Activated naive CD4-positive, alpha-beta T cell treated with anti-CD3 and anti-CD28 coated beads, Interleukin-2, amount 50 U/mL, for 24 hours (primary cell): ENCODE results near the gene EP400.
"Not testable (repeated sequence)": the region's sequence is repeated elsewhere in the genome, so short reads cannot be mapped to it uniquely, and the experiment has no call there.

Experiments used
- H3K27ac Mint-ChIP-seq: one replicate; pipeline ENCODE4 v1.8.0; 2021; ENCODE audit warnings: mild to moderate bottlenecking, mixed read lengths
- H3K27me3 Mint-ChIP-seq: one replicate; pipeline ENCODE4 v1.8.0; 2021; ENCODE audit warnings: mixed read lengths
- H3K36me3 Mint-ChIP-seq: one replicate; pipeline ENCODE4 v1.8.0; 2021; ENCODE audit warnings: mixed read lengths
- H3K4me1 Mint-ChIP-seq: one replicate; pipeline ENCODE4 v1.8.0; 2021; ENCODE audit warnings: mixed read lengths
- H3K4me3 Mint-ChIP-seq: one replicate; pipeline ENCODE4 v1.8.0; 2021; ENCODE audit warnings: mild to moderate bottlenecking, mixed read lengths
- H3K9me3 Mint-ChIP-seq: one replicate; pipeline ENCODE4 v1.8.0; 2021; ENCODE audit warnings: mixed read lengths

EP400 gene

DNA sequence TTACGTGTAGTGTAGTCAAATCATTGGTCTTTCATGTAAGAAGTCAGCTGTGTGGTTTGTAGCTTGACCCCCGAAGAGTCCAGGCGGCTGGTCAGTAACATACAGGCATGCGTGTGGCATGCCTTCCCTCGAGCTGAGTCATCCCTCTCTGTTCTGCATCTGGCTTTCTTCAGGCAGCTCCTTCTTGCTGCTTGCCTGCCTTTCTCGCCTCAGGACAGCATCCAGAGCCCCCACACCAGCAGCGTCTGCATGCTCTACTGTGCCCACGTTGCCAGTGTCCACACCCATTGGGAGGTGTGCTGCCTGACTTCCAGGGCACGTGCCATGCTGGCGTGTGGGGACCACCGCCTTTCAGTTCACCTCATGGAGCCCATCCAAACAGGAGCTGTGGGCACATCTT, 96.8 kb downstream of the EP400 start:
- Mint-ChIP-seq H3K36me3 (peaks cover 14% of the 10 kb centered on the region), H3K4me3 (no peak overlapping the region), H3K27ac (no peak overlapping the region), H3K27me3 (no peaks in the 10 kb centered on the region), H3K9me3 (no peaks in the 10 kb centered on the region), H3K4me1 (no peaks in the 10 kb centered on the region)

GRCh38 chr12:132047630-132048029, 97.9 kb downstream of the EP400 start:
- H3K4me3 Mint-ChIP-seq, H3K9me3 Mint-ChIP-seq, H3K27me3 Mint-ChIP-seq, H3K4me1 Mint-ChIP-seq, H3K27ac Mint-ChIP-seq: not testable (repeated sequence)
- peaks cover 12% of the 10 kb centered on the region for H3K36me3 Mint-ChIP-seq

GRCh38 chr12:132049442-132049841, 99.7 kb downstream of the EP400 start:
- Mint-ChIP-seq H3K27ac (no peak overlapping the region), H3K4me1 (no peaks in the 10 kb centered on the region), H3K9me3 (no peaks in the 10 kb centered on the region), H3K36me3 (peaks cover 13% of the 10 kb centered on the region), H3K4me3 (no peak overlapping the region), H3K27me3 (no peaks in the 10 kb centered on the region)

GRCh38 chr12:132049876-132050275, 100.1 kb downstream of the EP400 start:
- H3K4me1 Mint-ChIP-seq = no peaks in the 10 kb centered on the region
- no peaks in the 10 kb centered on the region for H3K27me3 Mint-ChIP-seq
- H3K36me3 Mint-ChIP-seq = peaks cover 15% of the 10 kb centered on the region
- H3K4me3 Mint-ChIP-seq = no peak overlapping the region
- no peaks in the 10 kb centered on the region for H3K9me3 Mint-ChIP-seq
- H3K27ac Mint-ChIP-seq = no peak overlapping the region

- H3K36me3 Mint-ChIP-seq = peaks cover 13% of the 10 kb centered on the region
- H3K27me3 Mint-ChIP-seq, H3K9me3 Mint-ChIP-seq, H3K4me1 Mint-ChIP-seq, H3K4me3 Mint-ChIP-seq, H3K27ac Mint-ChIP-seq: not testable (repeated sequence)
These were observed 102.0 kb downstream of the EP400 start for GRCh38 chr12:132051718-132052117.

GRCh38 chr12:132052196-132052932, 102.6 kb downstream of the EP400 start:
- no peaks in the 10 kb centered on the region for H3K4me1 Mint-ChIP-seq
- peaks cover 10% of the 10 kb centered on the region for H3K36me3 Mint-ChIP-seq
- no peaks in the 10 kb centered on the region for H3K27me3 Mint-ChIP-seq
- no peak overlapping the region for H3K27ac Mint-ChIP-seq
- H3K9me3 Mint-ChIP-seq = no peaks in the 10 kb centered on the region
- no peak overlapping the region for H3K4me3 Mint-ChIP-seq

GRCh38 chr12:132053338-132054330, 103.9 kb downstream of the EP400 start:
- Mint-ChIP-seq H3K27ac (peak overlapping the region; percentile 77), H3K9me3 (no peaks in the 10 kb centered on the region), H3K4me1 (no peaks in the 10 kb centered on the region), H3K4me3 (no peak overlapping the region), H3K27me3 (no peaks in the 10 kb centered on the region), H3K36me3 (peaks cover 9% of the 10 kb centered on the region)

DNA sequence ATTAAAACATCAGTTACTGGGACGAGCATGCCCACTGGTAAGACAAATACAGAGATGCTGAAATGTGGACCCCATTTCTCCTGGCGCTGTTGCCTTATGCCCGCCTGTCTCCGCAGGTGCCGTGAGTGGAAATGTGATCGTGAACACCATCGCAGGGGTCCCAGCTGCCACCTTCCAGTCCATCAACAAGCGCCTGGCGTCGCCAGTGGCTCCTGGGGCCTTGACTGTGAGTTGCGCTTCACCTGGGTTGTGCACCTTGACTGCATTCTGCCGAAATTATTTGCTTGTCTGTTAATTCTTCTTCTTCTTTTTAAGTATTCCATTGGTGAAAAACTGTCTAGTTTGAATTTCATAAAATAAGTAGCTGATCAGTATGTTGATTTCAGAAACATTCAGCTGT, 105.2 kb downstream of the EP400 start:
- H3K27me3 Mint-ChIP-seq = no peaks in the 10 kb centered on the region
- H3K9me3 Mint-ChIP-seq = no peaks in the 10 kb centered on the region
- no peaks in the 10 kb centered on the region for H3K4me1 Mint-ChIP-seq
- H3K27ac Mint-ChIP-seq = no peak overlapping the region
- H3K36me3 Mint-ChIP-seq = peaks cover 9% of the 10 kb centered on the region
- H3K4me3 Mint-ChIP-seq = no peak overlapping the region

GRCh38 chr12:132055535-132056096, 105.9 kb downstream of the EP400 start:
- Mint-ChIP-seq H3K9me3 (no peaks in the 10 kb centered on the region), H3K27me3 (no peaks in the 10 kb centered on the region), H3K27ac (no peak overlapping the region), H3K36me3 (peaks cover 12% of the 10 kb centered on the region), H3K4me3 (no peak overlapping the region), H3K4me1 (no peaks in the 10 kb centered on the region)

DNA sequence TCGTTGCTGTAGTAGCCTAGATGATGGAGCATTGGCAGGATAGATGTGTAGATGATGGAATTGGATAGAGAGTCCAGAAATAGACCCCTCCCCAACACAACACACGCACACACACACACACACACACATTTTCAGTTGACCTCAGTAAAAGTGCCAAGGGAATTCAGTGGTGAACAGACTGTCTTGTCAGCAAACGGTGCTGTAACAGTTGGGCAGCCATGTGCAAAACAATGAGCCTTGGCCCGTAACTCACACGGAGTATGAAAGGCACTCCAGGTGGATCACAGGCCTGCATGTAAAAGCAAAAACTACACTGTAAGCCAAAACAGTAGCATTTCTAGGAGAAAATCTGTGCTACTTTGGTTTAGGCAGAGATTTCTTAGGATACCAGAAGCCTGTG, 106.6 kb downstream of the EP400 start:
- Mint-ChIP-seq H3K9me3 (no peaks in the 10 kb centered on the region), H3K4me3 (no peak overlapping the region), H3K27ac (peak overlapping the region; percentile 35), H3K27me3 (no peaks in the 10 kb centered on the region), H3K36me3 (peaks cover 12% of the 10 kb centered on the region), H3K4me1 (no peaks in the 10 kb centered on the region)

- Mint-ChIP-seq H3K4me3 (no peak overlapping the region), H3K9me3 (no peaks in the 10 kb centered on the region), H3K4me1 (no peaks in the 10 kb centered on the region), H3K36me3 (peaks cover 10% of the 10 kb centered on the region), H3K27me3 (no peaks in the 10 kb centered on the region), H3K27ac (peak overlapping the region; percentile 35)
These were observed 107.2 kb downstream of the EP400 start for GRCh38 chr12:132056951-132057350.

DNA sequence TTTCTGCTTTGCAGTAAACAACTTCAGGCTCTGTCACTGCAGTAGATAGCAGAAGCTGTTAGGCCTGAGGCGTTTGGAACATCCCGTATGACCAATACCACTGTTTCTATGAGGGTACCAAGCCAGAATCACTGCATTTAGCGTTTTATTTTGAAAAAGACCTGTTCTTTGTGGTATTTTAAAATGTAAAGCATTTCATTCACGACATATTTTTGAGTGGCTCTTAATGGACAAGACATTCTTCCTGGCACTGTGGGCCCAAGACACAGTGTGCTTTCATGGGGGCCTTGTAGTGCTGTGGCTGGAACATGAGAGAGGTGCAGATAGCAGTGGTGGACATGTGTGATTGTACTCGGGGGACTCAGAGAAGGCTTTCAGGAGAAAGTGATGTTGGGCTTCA, 107.9 kb downstream of the EP400 start:
- Mint-ChIP-seq H3K36me3 (peaks cover 10% of the 10 kb centered on the region), H3K27ac (no peak overlapping the region), H3K27me3 (no peaks in the 10 kb centered on the region), H3K4me3 (no peak overlapping the region), H3K4me1 (no peaks in the 10 kb centered on the region), H3K9me3 (no peaks in the 10 kb centered on the region)

DNA sequence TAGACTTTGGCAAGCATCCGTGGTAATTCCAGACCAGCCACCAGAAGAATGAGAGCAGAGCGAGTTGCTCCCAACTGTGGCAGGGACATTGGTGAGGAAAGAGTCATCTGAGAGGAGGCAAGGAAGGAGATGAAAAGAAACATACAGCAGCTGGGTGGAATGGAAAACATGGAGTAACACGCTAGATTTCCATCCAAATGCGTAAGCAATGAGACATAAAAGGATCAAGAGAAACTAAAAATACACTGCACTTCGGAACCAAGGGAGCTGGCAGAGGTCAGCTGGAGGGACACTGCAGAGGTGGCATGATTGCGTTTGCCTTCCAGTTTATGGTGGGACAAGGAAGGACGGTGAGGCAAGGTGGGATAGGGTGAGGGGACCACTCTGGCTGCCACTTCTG, 111.5 kb downstream of the EP400 start:
- Mint-ChIP-seq H3K27me3 (no peaks in the 10 kb centered on the region), H3K27ac (peak overlapping the region; percentile 1), H3K4me1 (peaks cover 8% of the 10 kb centered on the region), H3K9me3 (no peaks in the 10 kb centered on the region), H3K36me3 (peaks cover 9% of the 10 kb centered on the region), H3K4me3 (no peak overlapping the region)

DNA sequence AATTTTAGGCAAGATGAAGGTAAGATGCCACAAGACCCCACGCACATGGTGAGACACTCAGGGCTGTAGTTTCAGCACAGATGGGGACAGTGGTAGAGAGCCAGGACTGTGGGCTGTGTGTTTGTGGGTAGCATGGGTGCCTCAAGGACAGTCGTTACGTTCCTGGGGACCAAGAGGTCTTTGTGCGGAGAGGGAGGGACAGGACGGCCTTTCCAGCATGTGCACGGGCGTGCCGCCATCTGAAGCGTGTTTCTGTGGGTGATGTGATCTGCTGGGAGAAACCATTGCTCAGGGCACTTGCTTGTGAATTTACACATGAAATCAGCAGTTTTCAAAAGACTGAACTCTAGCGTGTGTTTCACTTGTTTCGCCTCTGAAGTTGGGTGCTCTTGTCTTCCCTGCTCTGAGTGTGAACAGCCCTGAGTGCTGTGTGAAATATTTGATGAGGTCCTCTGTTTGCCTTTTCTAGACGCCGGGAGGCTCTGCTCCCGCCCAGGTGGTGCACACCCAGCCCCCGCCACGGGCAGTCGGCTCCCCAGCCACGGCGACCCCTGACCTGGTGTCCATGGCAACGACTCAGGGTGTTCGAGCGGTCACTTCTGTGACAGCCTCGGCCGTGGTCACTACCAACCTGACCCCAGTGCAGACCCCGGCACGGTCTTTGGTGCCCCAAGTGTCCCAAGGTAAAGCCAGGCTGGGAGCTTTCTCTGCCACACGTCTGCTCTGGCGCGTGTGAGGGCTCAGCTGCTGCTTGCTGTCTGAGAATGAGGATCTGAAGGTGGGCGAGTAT, 112.1 kb downstream of the EP400 start:
- peaks cover 15% of the 10 kb centered on the region for H3K4me1 Mint-ChIP-seq
- no peaks in the 10 kb centered on the region for H3K9me3 Mint-ChIP-seq
- H3K27me3 Mint-ChIP-seq = no peaks in the 10 kb centered on the region
- H3K36me3 Mint-ChIP-seq = peaks cover 12% of the 10 kb centered on the region
- H3K27ac Mint-ChIP-seq = no peak overlapping the region
- no peak overlapping the region for H3K4me3 Mint-ChIP-seq

GRCh38 chr12:132062481-132062880, 112.7 kb downstream of the EP400 start:
- Mint-ChIP-seq H3K4me1 (peaks cover 20% of the 10 kb centered on the region), H3K9me3 (no peaks in the 10 kb centered on the region), H3K36me3 (peaks cover 12% of the 10 kb centered on the region), H3K4me3 (no peak overlapping the region), H3K27me3 (no peaks in the 10 kb centered on the region), H3K27ac (no peak overlapping the region)
